Measurements from ENCODE around the gene PRKG2. TPM values are rescaled to one million over a fixed set of nuclear protein-coding genes. Genes with fewer than 3 reads are reported as not detected.

Gene PRKG2
- total RNA-seq, 4 donors from 2014 or later, result 13.2 to 49.5 (median 34.1) TPM

DNA sequence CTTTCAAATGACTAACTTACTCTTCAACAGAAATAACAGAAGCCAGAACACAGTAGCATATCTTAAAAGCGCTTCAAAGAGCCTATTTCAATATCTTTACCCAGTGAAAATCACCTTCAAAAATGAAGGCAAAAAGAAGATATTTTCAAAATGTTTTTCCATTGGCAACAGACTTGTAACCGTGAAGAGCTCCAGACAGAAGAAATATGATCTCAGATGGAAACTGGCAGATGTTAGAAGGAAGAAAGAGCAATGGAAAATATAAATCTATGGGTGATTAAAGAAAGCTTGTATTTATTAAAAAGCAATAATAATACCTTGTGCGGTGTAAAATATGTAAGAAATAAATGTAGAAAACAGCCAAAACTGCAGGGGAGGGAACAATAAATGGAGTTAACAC, 35.7 kb downstream of the PRKG2 start:
- TF ChIP-seq CTCF (IDR thresholded peaks at IDR 0.05) (no peak), POLR2A (IDR thresholded peaks at IDR 0.05) (no peak)
- Histone ChIP-seq H3K9me3 (peaks cover 0 to 7% (median 0%) of the 10 kb centered on the region in 4 donors), H3K4me3 (no peak overlapping the region), H3K4me1 (no peaks in the 10 kb centered on the region), H3K27me3 (no peaks in the 10 kb centered on the region), H3K27ac (no peak overlapping the region), H3K36me3 (no peaks in the 10 kb centered on the region)
- DNase-seq, result no peak

DNA sequence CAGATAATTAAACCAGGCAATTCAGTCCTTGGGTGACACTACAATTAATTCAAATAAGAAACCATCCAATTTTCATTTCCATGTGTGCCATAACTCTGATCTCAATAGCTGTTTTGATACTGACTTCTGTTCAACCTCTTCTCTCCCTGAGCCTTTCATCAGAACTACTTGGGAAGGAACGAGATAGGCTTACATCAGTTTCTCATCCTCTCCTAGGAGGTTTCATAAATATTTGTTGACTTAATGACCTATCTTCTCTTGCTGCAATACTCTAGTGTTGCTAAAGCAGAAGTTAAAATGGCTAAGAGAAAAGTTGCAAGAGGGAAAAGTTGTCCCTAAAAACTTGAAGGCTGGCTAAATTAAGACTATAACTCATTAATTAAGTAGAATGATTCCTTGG, 41.8 kb downstream of the PRKG2 start:
- DNase-seq, result no peak
- Histone ChIP-seq H3K4me3 (no peak overlapping the region), H3K9me3 (no peaks in the 10 kb centered on the region), H3K4me1 (no peaks in the 10 kb centered on the region), H3K27me3 (no peaks in the 10 kb centered on the region), H3K36me3 (no peaks in the 10 kb centered on the region), H3K27ac (no peak overlapping the region)
- TF ChIP-seq POLR2A (IDR thresholded peaks at IDR 0.05) (no peak), CTCF (IDR thresholded peaks at IDR 0.05) (no peak)

- H3K27ac ChIP-seq, result no peak overlapping the region
- no peaks in the 10 kb centered on the region for H3K27me3 ChIP-seq
These were observed 48.4 kb downstream of the PRKG2 start for GRCh38 chr4:81166458-81167160.

GRCh38 chr4:81165861-81166430, 49.1 kb downstream of the PRKG2 start:
- H3K36me3 ChIP-seq, result no peaks in the 10 kb centered on the region
- H3K9me3 ChIP-seq, result no peaks in the 10 kb centered on the region
- no peak for TF ChIP-seq CTCF (IDR thresholded peaks at IDR 0.05)
- no peak for TF ChIP-seq POLR2A (IDR thresholded peaks at IDR 0.05)
- H3K27ac ChIP-seq, result peak overlapping the region in 1 of 4 donors; percentile 2
- H3K27me3 ChIP-seq, result no peaks in the 10 kb centered on the region
- no peak for DNase-seq
- H3K4me1 ChIP-seq, result no peaks in the 10 kb centered on the region
- H3K4me3 ChIP-seq, result no peak overlapping the region

More at GRCh38 chr4:81166458-81167160, 48.4 kb downstream of the PRKG2 start:
- Histone ChIP-seq H3K9me3 (no peaks in the 10 kb centered on the region), H3K4me3 (no peak overlapping the region), H3K4me1 (no peaks in the 10 kb centered on the region), H3K36me3 (no peaks in the 10 kb centered on the region)
- DNase-seq, result no peak
- TF ChIP-seq CTCF (IDR thresholded peaks at IDR 0.05) (no peak), POLR2A (IDR thresholded peaks at IDR 0.05) (no peak)

- Histone ChIP-seq H3K4me1 (no peaks in the 10 kb centered on the region), H3K36me3 (no peaks in the 10 kb centered on the region), H3K4me3 (peak overlapping the region in 2 of 4 donors; percentile 18 to 19), H3K9me3 (no peaks in the 10 kb centered on the region), H3K27me3 (no peaks in the 10 kb centered on the region), H3K27ac (peak overlapping the region in 3 of 4 donors; percentile 63 to 88 (median 80))
- peak in 2 of 3 donors; percentile 59 to 76 for DNase-seq
- TF ChIP-seq CTCF (IDR thresholded peaks at IDR 0.05), result no peak
- TF ChIP-seq POLR2A (IDR thresholded peaks at IDR 0.05), result peak in 1 of 2 donors; percentile 30
These were observed 50.2 kb downstream of the PRKG2 start for GRCh38 chr4:81164623-81165416.
